BLaER1 treated with 17β-estradiol and CSF1 and Interleukin-3, amounts not matched to agents 10 nM and 100 nM (cell line): ENCODE measurements around the gene ARMC9.

Source experiments
- H3K27ac ChIP-seq, 11 experiments: shearing (Covaris generic); formaldehyde crosslinking; 2 replicates each; pipeline ENCODE4 v1.8.1; 2022
- H3K27me3 ChIP-seq, 11 experiments: shearing (Covaris generic); formaldehyde crosslinking; 2 replicates each; pipeline ENCODE4 v1.8.1; 2022
- H3K36me3 ChIP-seq, 11 experiments: shearing (Covaris generic); formaldehyde crosslinking; 2 replicates each; pipeline ENCODE4 v1.8.1; 2022
- H3K4me1 ChIP-seq, 10 experiments: shearing (Covaris generic); formaldehyde crosslinking; 2 replicates each; pipeline ENCODE4 v1.8.1; 2022
- H3K4me2 ChIP-seq, 11 experiments: shearing (Covaris generic); formaldehyde crosslinking; 2 replicates each; pipeline ENCODE4 v1.8.1; 2022
- H3K4me3 ChIP-seq, 10 experiments: shearing (Covaris generic); formaldehyde crosslinking; 2 replicates each; pipeline ENCODE4 v1.8.1; 2022
- H3K9ac ChIP-seq, 11 experiments: shearing (Covaris generic); formaldehyde crosslinking; 2 replicates each; pipeline ENCODE4 v1.8.1; 2022
- H3K9me3 ChIP-seq, 11 experiments: shearing (Covaris generic); formaldehyde crosslinking; replicated peaks in 1 of 11; 2 replicates each; pipeline ENCODE4 v1.8.1; 2022
- H4K20me1 ChIP-seq, 11 experiments: shearing (Covaris generic); formaldehyde crosslinking; 2 replicates each; pipeline ENCODE4 v1.8.1; 2022
- Cebpa-rat ChIP-seq, 11 experiments: shearing (Covaris generic); IDR thresholded peaks; 2 replicates each; pipeline ENCODE4 v1.8.1; 2022

ARMC9 gene

GRCh38 chr2:231418820-231419640, 220.6 kb downstream of the ARMC9 start:
- no peak overlapping the region for H3K4me2 ChIP-seq
- TF ChIP-seq Cebpa-rat (IDR thresholded peaks at IDR 0.05), result no peak

GRCh38 chr2:231421051-231421580, 222.7 kb downstream of the ARMC9 start:
- Histone ChIP-seq H3K4me1 (peaks cover 0 to 7% (median 0%) of the 10 kb centered on the region in 10 experiments; a peak in 6 of 20 replicates), H3K27me3 (no peaks in the 10 kb centered on the region), H3K9me3 (peaks cover 0 to 6% (median 1%) of the 10 kb centered on the region in 11 experiments; a peak in 6 of 22 replicates), H3K4me3 (no peak overlapping the region), H3K27ac (no peak overlapping the region), H3K36me3 (no peaks in the 10 kb centered on the region), H3K4me2 (no peak overlapping the region), H3K9ac (no peak overlapping the region), H4K20me1 (no peaks in the 10 kb centered on the region)
- no peak for TF ChIP-seq Cebpa-rat (IDR thresholded peaks at IDR 0.05)

More at GRCh38 chr2:231418820-231419640, 220.6 kb downstream of the ARMC9 start:
- H3K4me1 ChIP-seq, result peaks cover 0 to 7% (median 3%) of the 10 kb centered on the region in 10 experiments; a peak in 4 of 20 replicates
- H3K9ac ChIP-seq, result no peak overlapping the region
- no peaks in the 10 kb centered on the region for H3K36me3 ChIP-seq
- H3K4me3 ChIP-seq, result no peak overlapping the region
- H4K20me1 ChIP-seq, result no peaks in the 10 kb centered on the region
- H3K27me3 ChIP-seq, result no peaks in the 10 kb centered on the region
- H3K9me3 ChIP-seq, result no peaks in the 10 kb centered on the region
- H3K27ac ChIP-seq, result no peak overlapping the region

- Histone ChIP-seq H3K4me1 (peaks cover 0 to 7% (median 0%) of the 10 kb centered on the region in 10 experiments; a peak in 6 of 20 replicates), H3K9ac (no peak overlapping the region), H3K4me2 (no peak overlapping the region), H3K9me3 (peaks cover 0 to 15% (median 6%) of the 10 kb centered on the region in 11 experiments; a peak in 8 of 22 replicates), H3K27ac (no peak overlapping the region), H3K27me3 (no peaks in the 10 kb centered on the region), H3K4me3 (no peak overlapping the region), H3K36me3 (no peaks in the 10 kb centered on the region), H4K20me1 (no peaks in the 10 kb centered on the region)
- TF ChIP-seq Cebpa-rat (IDR thresholded peaks at IDR 0.05), result no peak
Measured at GRCh38 chr2:231422056-231422455, 223.6 kb downstream of the ARMC9 start.

- Histone ChIP-seq H3K9ac (no peak overlapping the region), H3K9me3 (peaks cover 0 to 27% (median 8%) of the 10 kb centered on the region in 11 experiments; a peak in 8 of 22 replicates), H3K27me3 (no peaks in the 10 kb centered on the region), H3K27ac (no peak overlapping the region), H4K20me1 (no peaks in the 10 kb centered on the region), H3K4me2 (no peak overlapping the region), H3K36me3 (no peaks in the 10 kb centered on the region), H3K4me1 (peaks cover 0 to 7% (median 0%) of the 10 kb centered on the region in 10 experiments; a peak in 6 of 20 replicates), H3K4me3 (no peak overlapping the region)
- TF ChIP-seq Cebpa-rat (IDR thresholded peaks at IDR 0.05), result no peak
Measured at GRCh38 chr2:231423176-231423575, 224.7 kb downstream of the ARMC9 start.
